Stomach (tissue), 9 donors: ENCODE data around the gene DUOXA1. TPM values are rescaled to one million over a fixed set of nuclear protein-coding genes. Genes with fewer than 3 reads are reported as not detected.

Experiments
- DNase-seq, 2 donors: peaks; one replicate each; pipeline versions ENCODE4 v3.0.0 to v3.0.0-alpha.2; 2013 to 2019
- H3K27ac ChIP-seq, 5 donors: fragments of 200-600 bp in 4 of 5; sonication (generic) in 4 of 5; one replicate each; pipeline ENCODE4 v1.5.1; 2013 to 2019; ENCODE audit warnings: mild to moderate bottlenecking in 1 of 5, moderate library complexity in 1 of 5
- H3K27me3 ChIP-seq, 3 donors: fragments of 200-600 bp; sonication (generic); one replicate each; pipeline ENCODE4 v1.5.1; 2017 to 2019; ENCODE audit warnings: mixed run types in 1 of 3
- H3K36me3 ChIP-seq, 4 donors: fragments of 200-600 bp; sonication (generic); 1 replicate in 3 of 4; 2 replicates in 1 of 4; pipeline ENCODE4 v1.5.1; 2016 to 2019
- H3K4me1 ChIP-seq, 4 donors: fragments of 200-600 bp; sonication (generic); one replicate each; pipeline ENCODE4 v1.5.1; 2016 to 2019
- H3K4me3 ChIP-seq, 4 donors: fragments of 200-600 bp; sonication (generic) in 3 of 4; one replicate each; pipeline ENCODE4 v1.5.1; 2016 to 2019; ENCODE audit warnings: mild to moderate bottlenecking in 1 of 4
- H3K9me3 ChIP-seq, 4 donors: fragments of 200-600 bp; sonication (generic); one replicate each; pipeline ENCODE4 v1.5.1; 2016 to 2019
- CTCF ChIP-seq, 7 experiments: fragments of 450-650 bp in 4 of 7; fragments of 200-600 bp in 3 of 7; sonication (generic) in 3 of 7; IDR thresholded peaks; one replicate each; pipeline ENCODE4 v1.5.1; 2016 to 2019; ENCODE audit warnings: antibody characterized with exemption in 7 of 7, control low read depth in 2 of 7, mild to moderate bottlenecking in 1 of 7
- EP300 ChIP-seq: sonication (generic); formaldehyde crosslinking; IDR thresholded peaks from one replicate; pipeline ENCODE4 v1.6.1; 2017; ENCODE audit warnings: antibody characterized with exemption
- POLR2A ChIP-seq, 4 donors: fragments of 450-650 bp; IDR thresholded peaks; one replicate each; pipeline ENCODE4 v1.6.1; 2016; ENCODE audit warnings: antibody characterized with exemption in 4 of 4, control low read depth in 2 of 4, mild to moderate bottlenecking in 1 of 4, moderate library complexity in 1 of 4
- POLR2AphosphoS5 ChIP-seq, 3 donors: sonication (generic); formaldehyde crosslinking; IDR thresholded peaks; one replicate each; pipeline ENCODE4 v1.6.1; 2016; ENCODE audit warnings: antibody characterized with exemption in 3 of 3
- WGBS, 5 donors: extraction: QIAGEN DNeasy Blood & Tissue Kit in 3 of 5; methylation state at CpG; one replicate each; pipeline versions ENCODE4 v1.1.5 to v1.1.7; 2013 to 2018; 5-methylcytosine and 5-hydroxymethylcytosine counted together
- intact Hi-C: fragments of 100-400 bp; cut with DNase I; formaldehyde crosslinking; loops from one replicate; pipeline ENCODE4 v1.15.1; 2023; ENCODE audit warnings: low total_unique reads
- polyA plus RNA-seq, 3 donors: library from polyadenylated mRNA; stranded (reverse); fragments of 200-250 nt; gene quantifications; one replicate each; pipeline ENCODE4 v1.2.3, GENCODE V29; 2013
- total RNA-seq, 5 donors: library from RNA; depleted of rRNA; stranded (reverse); fragments of >200 nt; gene quantifications; one replicate each; pipeline versions ENCODE4 v1.1.0 to v1.2.3, GENCODE V29; 2014 to 2016
- donor health status: healthy with polysubstance abuse.
- donor health status: Bipolar disorder and iron deficiency.
- donor health status: healthy.

Gene DUOXA1
- total and polyA plus RNA-seq, 8 donors: 2.4 to 96.7 (median 26.4) TPM; not detected in 1

DNA sequence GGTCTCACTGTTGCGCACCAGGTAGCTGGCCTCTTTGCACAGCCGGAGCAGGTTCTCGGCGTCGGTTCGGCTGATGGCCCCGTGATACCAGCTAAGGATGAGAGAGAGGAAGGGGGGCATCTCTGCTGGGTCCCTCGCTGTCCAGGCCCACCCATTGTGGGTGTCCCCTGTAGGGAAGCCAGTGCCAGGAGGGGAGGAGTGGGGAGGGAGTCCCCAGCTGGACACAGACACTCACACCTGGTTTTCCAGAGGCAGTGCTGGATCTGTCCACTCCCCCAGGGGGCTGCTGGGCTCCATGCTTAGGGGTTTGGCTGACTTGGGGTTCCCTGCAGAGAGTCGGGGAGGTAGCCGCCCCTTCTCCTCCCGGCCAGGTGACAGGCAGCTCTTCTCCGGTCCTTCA is 42.2 kb upstream of the DUOXA1 start:
- no peaks in the 10 kb centered on the region for H3K27me3 ChIP-seq
- intact Hi-C loops: no loop called here
- no peak for DNase-seq
- H3K4me1 ChIP-seq: peaks cover 0 to 23% (median 10%) of the 10 kb centered on the region in 4 donors
- no peak overlapping the region for H3K27ac ChIP-seq
- H3K4me3 ChIP-seq: no peak overlapping the region
- peaks cover 0 to 34% (median 27%) of the 10 kb centered on the region in 4 donors for H3K36me3 ChIP-seq
- TF ChIP-seq EP300 (no peak), CTCF (IDR thresholded peaks at IDR 0.05) (no peak), POLR2AphosphoS5 (IDR thresholded peaks at IDR 0.05) (no peak), POLR2A (IDR thresholded peaks at IDR 0.05) (no peak)
- H3K9me3 ChIP-seq: no peaks in the 10 kb centered on the region
- 91 to 97% (median 96%) methylated on average over 5 to 12 of the region's 12 CpGs for WGBS, 5 donors

GRCh38 chr15:45169608-45170480 is 40.2 kb upstream of the DUOXA1 start:
- WGBS, 5 donors: 67 to 79% (median 76%) methylated on average over 4 of the region's 4 CpGs
- Histone ChIP-seq H3K27ac (peak overlapping the region in 2 of 5 donors; percentile 59 to 97), H3K4me3 (no peak overlapping the region)

DNA sequence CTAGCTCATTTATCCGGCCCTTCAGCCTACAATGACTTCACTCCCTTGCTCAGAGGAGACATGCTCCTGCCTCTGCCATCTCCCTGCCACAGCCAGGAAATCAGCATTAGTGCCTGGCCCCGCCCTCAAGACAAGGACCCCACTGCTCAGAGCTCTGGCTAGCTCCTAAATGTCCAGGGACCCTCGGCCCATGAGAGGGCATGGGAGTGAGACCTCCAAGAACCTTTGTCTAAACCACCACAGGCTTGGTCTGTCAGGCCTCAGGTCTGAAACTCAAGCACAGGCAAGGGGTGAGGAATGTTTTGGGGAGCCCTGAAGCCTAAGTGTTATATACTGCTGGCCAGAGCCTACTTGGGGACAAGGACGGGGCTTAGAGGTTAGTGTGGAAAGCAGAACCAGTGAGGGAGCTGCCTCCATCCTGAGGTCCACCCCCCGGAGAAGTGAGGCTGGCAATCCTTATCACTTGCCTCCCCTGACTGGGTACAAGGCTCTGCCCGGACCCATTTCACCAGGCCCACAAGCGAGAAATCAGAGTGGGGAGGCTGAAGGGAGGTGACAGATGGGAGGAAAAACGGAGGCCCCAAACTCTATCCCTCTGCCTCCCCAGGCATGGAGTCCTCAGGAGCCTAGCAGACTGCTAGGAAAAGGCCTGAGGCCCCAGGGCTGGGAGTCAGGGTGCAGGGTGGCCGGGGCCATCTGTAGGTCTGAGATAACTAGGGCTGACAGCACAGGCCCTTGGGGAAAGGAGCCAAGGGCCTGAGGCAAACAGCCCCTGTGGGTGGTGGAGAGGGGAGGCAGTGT is 39.3 kb upstream of the DUOXA1 start:
- no peaks in the 10 kb centered on the region for H3K9me3 ChIP-seq
- H3K4me1 ChIP-seq: peaks cover 14 to 42% (median 22%) of the 10 kb centered on the region in 4 donors
- no peak for TF ChIP-seq EP300
- peak overlapping the region in 3 of 5 donors; percentile 25 to 97 (median 59) for H3K27ac ChIP-seq
- WGBS, 5 donors: 76 to 92% (median 83%) methylated on average over 9 of the region's 9 CpGs
- no peaks in the 10 kb centered on the region for H3K27me3 ChIP-seq
- no peak overlapping the region for H3K4me3 ChIP-seq
- DNase-seq: no peak
- H3K36me3 ChIP-seq: peaks cover 0 to 27% (median 15%) of the 10 kb centered on the region in 4 donors
- intact Hi-C loops: no loop called here

More at GRCh38 chr15:45169608-45170480, 40.2 kb upstream of the DUOXA1 start:
- Histone ChIP-seq H3K4me1 (peaks cover 14 to 42% (median 22%) of the 10 kb centered on the region in 4 donors), H3K9me3 (no peaks in the 10 kb centered on the region), H3K27me3 (no peaks in the 10 kb centered on the region), H3K36me3 (peaks cover 0 to 34% (median 21%) of the 10 kb centered on the region in 4 donors)
- no peak for TF ChIP-seq POLR2A (IDR thresholded peaks at IDR 0.05)
- no peak for TF ChIP-seq CTCF (IDR thresholded peaks at IDR 0.05)
- no peak for TF ChIP-seq POLR2AphosphoS5 (IDR thresholded peaks at IDR 0.05)
- TF ChIP-seq EP300: no peak
- DNase-seq: no peak
- intact Hi-C loops: no loop called here

GRCh38 chr15:45168286-45168685 is 38.6 kb upstream of the DUOXA1 start:
- Histone ChIP-seq H3K36me3 (peaks cover 0 to 20% (median 10%) of the 10 kb centered on the region in 4 donors), H3K9me3 (no peaks in the 10 kb centered on the region), H3K4me3 (no peak overlapping the region), H3K4me1 (peaks cover 14 to 46% (median 23%) of the 10 kb centered on the region in 4 donors), H3K27me3 (no peaks in the 10 kb centered on the region), H3K27ac (peak overlapping the region in 3 of 5 donors; percentile 90 to 98 (median 97))
- intact Hi-C loops: no loop called here
- DNase-seq: no peak
- no peak for TF ChIP-seq POLR2A (IDR thresholded peaks at IDR 0.05)
- TF ChIP-seq POLR2AphosphoS5 (IDR thresholded peaks at IDR 0.05): no peak
- no peak for TF ChIP-seq EP300
- TF ChIP-seq CTCF (IDR thresholded peaks at IDR 0.05): no peak
- WGBS, 5 donors: 88 to 98% (median 93%) methylated on average over 4 of the region's 4 CpGs
